GM23338 (cell line): ENCODE measurements around the gene RAD9B. TPM values are rescaled to one million over a fixed set of nuclear protein-coding genes. Genes with fewer than 3 reads are reported as not detected.

Source experiments
- ATAC-seq: fragments of 200-7000 bp; cut with Tn5 transposase; 3 replicates; pipeline ENCODE4 v1.9.1; 2020
- DNase-seq: peaks from one replicate; pipeline ENCODE4 v3.0.0-alpha.2; 2015; ENCODE audit warnings: low spot score
- H2AFZ ChIP-seq: fragments of 200-600 bp; sonication (generic); 2 replicates; pipeline ENCODE4 v1.8.0; 2016; ENCODE audit warnings: antibody characterized with exemption, mild to moderate bottlenecking, moderate library complexity
- H3F3A ChIP-seq: fragments of 200-600 bp; sonication (generic); replicated peaks from 2 replicates; pipeline ENCODE4 v1.8.0; 2017; ENCODE audit warnings: antibody characterized with exemption, mixed run types, low read depth
- H3K27ac ChIP-seq: fragments of 200-600 bp; sonication (generic); 2 replicates; pipeline ENCODE4 v1.6.1; 2016; ENCODE audit warnings: low read depth
- H3K27me3 ChIP-seq: fragments of 200-600 bp; sonication (generic); 2 replicates; pipeline ENCODE4 v1.8.0; 2016; ENCODE audit warnings: mild to moderate bottlenecking, mixed run types, moderate library complexity; ENCODE audit not compliant: insufficient read depth
- H3K36me3 ChIP-seq: fragments of 200-600 bp; sonication (generic); 2 replicates; pipeline ENCODE4 v1.8.0; 2016; ENCODE audit warnings: mild to moderate bottlenecking; ENCODE audit not compliant: insufficient read depth
- H3K4me1 ChIP-seq: fragments of 200-600 bp; sonication (generic); 2 replicates; pipeline ENCODE4 v1.8.0; 2016; ENCODE audit warnings: mild to moderate bottlenecking, moderate library complexity; ENCODE audit not compliant: insufficient read depth
- H3K4me2 ChIP-seq: fragments of 200-600 bp; sonication (generic); 2 replicates; pipeline ENCODE4 v1.7.1; 2017; ENCODE audit warnings: mixed run types
- H3K4me3 ChIP-seq: fragments of 200-600 bp; sonication (generic); 2 replicates; pipeline ENCODE4 v1.6.1; 2016; ENCODE audit warnings: mixed run types
- H3K79me2 ChIP-seq: fragments of 200-600 bp; sonication (generic); replicated peaks from 2 replicates; pipeline ENCODE4 v1.8.0; 2017; ENCODE audit warnings: mild to moderate bottlenecking; ENCODE audit not compliant: insufficient read depth
- H3K9me2 ChIP-seq: fragments of 200-600 bp; sonication (generic); 2 replicates; pipeline ENCODE4 v1.8.0; 2017; ENCODE audit not compliant: insufficient read depth
- H4K20me1 ChIP-seq: fragments of 200-600 bp; sonication (generic); replicated peaks from 2 replicates; pipeline ENCODE4 v1.8.0; 2017; ENCODE audit warnings: mild to moderate bottlenecking; ENCODE audit not compliant: insufficient read depth
- H3K27ac Mint-ChIP-seq: 2 replicates; pipeline ENCODE4 v1.8.0; 2020; ENCODE audit warnings: inconsistent platforms, mild to moderate bottlenecking, moderate library complexity, mixed read lengths
- H3K27me3 Mint-ChIP-seq: 3 replicates; pipeline ENCODE4 v1.8.0; 2022; ENCODE audit warnings: low read depth, mild to moderate bottlenecking, moderate library complexity, mixed read lengths, inconsistent platforms; ENCODE audit not compliant: insufficient read depth, poor library complexity
- H3K36me3 Mint-ChIP-seq: 3 replicates; pipeline ENCODE4 v1.8.0; 2021; ENCODE audit warnings: low read depth, mild to moderate bottlenecking, inconsistent platforms, moderate library complexity, mixed read lengths
- H3K4me1 Mint-ChIP-seq: 3 replicates; pipeline ENCODE4 v1.8.0; 2020; ENCODE audit warnings: mild to moderate bottlenecking, inconsistent platforms, mixed read lengths
- H3K4me3 Mint-ChIP-seq: 3 replicates; pipeline ENCODE4 v1.8.0; 2021; ENCODE audit warnings: moderate library complexity, mild to moderate bottlenecking, inconsistent platforms, mixed read lengths
- H3K9me3 Mint-ChIP-seq: 3 replicates; pipeline ENCODE4 v1.8.0; 2020; ENCODE audit warnings: moderate library complexity, mild to moderate bottlenecking, inconsistent platforms, mixed read lengths
- CREB1 ChIP-seq: fragments of 250-450 bp; sonication (Bioruptor Pico); IDR thresholded peaks from 2 replicates; pipeline ENCODE4 v1.5.0; 2020; ENCODE audit warnings: low read depth, mild to moderate bottlenecking, moderate library complexity
- ETS1 ChIP-seq: IDR thresholded peaks from 2 replicates; pipeline ENCODE4 v1.6.1; 2016; ENCODE audit warnings: antibody characterized with exemption
- JUNB ChIP-seq: IDR thresholded peaks from one replicate; pipeline ENCODE4 v1.6.1; 2016; ENCODE audit warnings: antibody characterized with exemption; ENCODE audit not compliant: unreplicated experiment
- NANOG ChIP-seq: IDR thresholded peaks from 2 replicates; pipeline ENCODE4 v1.6.1; 2016; ENCODE audit warnings: antibody characterized with exemption, borderline replicate concordance
- POLR2AphosphoS5 ChIP-seq: IDR thresholded peaks from 2 replicates; pipeline ENCODE4 v1.6.1; 2016; ENCODE audit warnings: antibody characterized with exemption, low read depth
- STAT1 ChIP-seq: IDR thresholded peaks from one replicate; pipeline ENCODE4 v1.6.1; 2016; ENCODE audit warnings: antibody characterized with exemption; ENCODE audit not compliant: unreplicated experiment
- ZNF114 ChIP-seq: fragments of 250-450 bp; sonication (Bioruptor Pico); IDR thresholded peaks from 2 replicates; pipeline ENCODE4 v1.5.0; 2020; ENCODE audit warnings: mild to moderate bottlenecking, moderate library complexity
- ZNF331 ChIP-seq: fragments of 250-450 bp; sonication (Bioruptor Pico); IDR thresholded peaks from 2 replicates; pipeline ENCODE4 v1.5.0; 2020; ENCODE audit warnings: low read depth, mild to moderate bottlenecking, moderate library complexity
- polyA plus RNA-seq: library from polyadenylated mRNA; unstranded; fragments of >200 nt; fragmentation: Nextera tagmentation; extraction: Ambion mirVana; gene quantifications from 2 replicates; pipeline ENCODE4 v1.2.1, GENCODE V29; 2016
- small RNA-seq: library from RNA; depleted of rRNA; stranded (forward); fragments of <200 nt; gene quantifications from one replicate; pipeline ENCODE3, GENCODE V24; 2014; ENCODE audit warnings: low replicate concordance
- total RNA-seq: library from RNA; depleted of rRNA; stranded (reverse); fragments of >200 nt; shearing (Covaris generic); gene quantifications from 2 replicates; pipeline ENCODE4 v1.2.3, GENCODE V29; 2014; rRNA removed
- TF ChIP-seq, protein P1 (sequence below), 2 experiments: fragments of 200-600 bp in 1 of 2; sonication (generic) in 1 of 2; conservative IDR thresholded peaks; 2 replicates each; pipeline versions ENCODE4 v1.5.1 to v1.6.1; 2016 to 2017; ENCODE audit warnings: antibody characterized with exemption in 2 of 2, low read depth in 2 of 2, mild to moderate bottlenecking in 2 of 2, moderate library complexity in 1 of 2

RAD9B gene
- total and polyA plus RNA-seq, 2 experiments from 2014 or later: not detected

GRCh38 chr12:110550981-110551380, 48.9 kb downstream of the RAD9B start:
- Mint-ChIP-seq H3K27ac (no peak overlapping the region), H3K4me1 (peaks cover 6% of the 10 kb centered on the region; the same call in 2 of the 3 replicates), H3K27me3 (peaks cover 2% of the 10 kb centered on the region), H3K4me3 (no peak overlapping the region), H3K36me3 (peaks cover 12% of the 10 kb centered on the region; the same call in 2 of the 3 replicates), H3K9me3 (no peaks in the 10 kb centered on the region)
- H3K36me3 ChIP-seq: no peaks in the 10 kb centered on the region
- H4K20me1 ChIP-seq: peaks cover 15% of the 10 kb centered on the region
- TF ChIP-seq NANOG: no peak
- TF ChIP-seq POLR2AphosphoS5: no peak
- TF ChIP-seq, protein P1, sequence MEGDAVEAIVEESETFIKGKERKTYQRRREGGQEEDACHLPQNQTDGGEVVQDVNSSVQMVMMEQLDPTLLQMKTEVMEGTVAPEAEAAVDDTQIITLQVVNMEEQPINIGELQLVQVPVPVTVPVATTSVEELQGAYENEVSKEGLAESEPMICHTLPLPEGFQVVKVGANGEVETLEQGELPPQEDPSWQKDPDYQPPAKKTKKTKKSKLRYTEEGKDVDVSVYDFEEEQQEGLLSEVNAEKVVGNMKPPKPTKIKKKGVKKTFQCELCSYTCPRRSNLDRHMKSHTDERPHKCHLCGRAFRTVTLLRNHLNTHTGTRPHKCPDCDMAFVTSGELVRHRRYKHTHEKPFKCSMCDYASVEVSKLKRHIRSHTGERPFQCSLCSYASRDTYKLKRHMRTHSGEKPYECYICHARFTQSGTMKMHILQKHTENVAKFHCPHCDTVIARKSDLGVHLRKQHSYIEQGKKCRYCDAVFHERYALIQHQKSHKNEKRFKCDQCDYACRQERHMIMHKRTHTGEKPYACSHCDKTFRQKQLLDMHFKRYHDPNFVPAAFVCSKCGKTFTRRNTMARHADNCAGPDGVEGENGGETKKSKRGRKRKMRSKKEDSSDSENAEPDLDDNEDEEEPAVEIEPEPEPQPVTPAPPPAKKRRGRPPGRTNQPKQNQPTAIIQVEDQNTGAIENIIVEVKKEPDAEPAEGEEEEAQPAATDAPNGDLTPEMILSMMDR (conservative IDR thresholded peaks at IDR 0.05; ENCODE audit: low read depth in 2 of 2): no peak
- TF ChIP-seq STAT1: no peak
- no peak for TF ChIP-seq ZNF114 (CRISPR knock-in tag)
- no peak for TF ChIP-seq ETS1
- no peak for TF ChIP-seq CREB1 (CRISPR knock-in tag)
- no peak for TF ChIP-seq JUNB
- no peak for TF ChIP-seq ZNF331
- no peak for DNase-seq
- H3K4me1 ChIP-seq: peaks cover 7% of the 10 kb centered on the region
- H3K27ac ChIP-seq: no peak overlapping the region
- ATAC-seq: no peak
- no peaks in the 10 kb centered on the region for H3F3A ChIP-seq
- no peaks in the 10 kb centered on the region for H3K27me3 ChIP-seq
- H2AFZ ChIP-seq: no peak overlapping the region
- peaks cover 30% of the 10 kb centered on the region for H3K79me2 ChIP-seq
- no peak overlapping the region for H3K4me3 ChIP-seq
- H3K4me2 ChIP-seq: no peak overlapping the region
- no peaks in the 10 kb centered on the region for H3K9me2 ChIP-seq

Small RNA genes within 50 kb of the gene (small RNA-seq; reads per million reads assigned to genes)
- gene RF00278: not detected

Other genes with a start within 250 kb of the RAD9B start
- gene ATP2A2, start 221.1 kb upstream of the RAD9B start, total RNA-seq: 201 and 225 TPM in 2 replicates
- gene ATP2A2, start 221.1 kb upstream of the RAD9B start, polyA plus RNA-seq: 44.2 and 47.2 TPM in 2 replicates
- 92.7 and 99.3 TPM in 2 replicates for gene ANAPC7, start 98.6 kb upstream of the RAD9B start, total RNA-seq
- 59.0 and 71.0 TPM in 2 replicates for gene ANAPC7, start 98.6 kb upstream of the RAD9B start, polyA plus RNA-seq
- gene ARPC3, start 52.0 kb upstream of the RAD9B start, total RNA-seq: 378 and 411 TPM in 2 replicates
- gene ARPC3, start 52.0 kb upstream of the RAD9B start, polyA plus RNA-seq: 296 and 356 TPM in 2 replicates
- gene GPN3, start 34.1 kb upstream of the RAD9B start, total RNA-seq: 30.4 and 45.0 TPM in 2 replicates
- gene GPN3, start 34.1 kb upstream of the RAD9B start, polyA plus RNA-seq: 84.6 and 108 TPM in 2 replicates
- gene FAM216A, start 33.5 kb upstream of the RAD9B start, total RNA-seq: 20.4 and 27.1 TPM in 2 replicates
- gene FAM216A, start 33.5 kb upstream of the RAD9B start, polyA plus RNA-seq: 53.0 and 53.5 TPM in 2 replicates
- gene VPS29, start 220 bp upstream of the RAD9B start, total RNA-seq: 39.1 and 82.1 TPM in 2 replicates
- gene VPS29, start 220 bp upstream of the RAD9B start, polyA plus RNA-seq: 103 and 115 TPM in 2 replicates
- 17.5 and 22.3 TPM in 2 replicates for gene PPTC7, start 81.0 kb downstream of the RAD9B start, total RNA-seq
- 5.2 and 7.5 TPM in 2 replicates for gene PPTC7, start 81.0 kb downstream of the RAD9B start, polyA plus RNA-seq
- 12.4 and 14.8 TPM in 2 replicates for gene TCTN1, start 111.8 kb downstream of the RAD9B start, total RNA-seq
- 10.5 and 10.6 TPM in 2 replicates for gene TCTN1, start 111.8 kb downstream of the RAD9B start, polyA plus RNA-seq
- gene HVCN1, start 186.8 kb downstream of the RAD9B start, total RNA-seq: 10.7 and 11.8 TPM in 2 replicates
- gene HVCN1, start 186.8 kb downstream of the RAD9B start, polyA plus RNA-seq: 10.1 and 10.4 TPM in 2 replicates
- 501 and 577 TPM in 2 replicates for gene PPP1CC, start 240.6 kb downstream of the RAD9B start, total RNA-seq
- 272 and 276 TPM in 2 replicates for gene PPP1CC, start 240.6 kb downstream of the RAD9B start, polyA plus RNA-seq